ENCODE results near the gene KLHDC7A.

KLHDC7A gene

GRCh38 chr1:18480315-18481189 is at the start of gene KLHDC7A:
TSS of gene KLHDC7A (plus strand) at chr1:18480930. CDS start at chr1:18480982, 52 bp downstream.
- Histone ChIP-seq H3K4me1 (peaks cover 3% of the 10 kb centered on the region), H3K4me3 (ENCODE audit: low read depth, low read length) (no peak within 1 kb of the TSS), H3K27me3 (ENCODE audit: control insufficient read depth, insufficient read depth, low read length) (no peaks in the 10 kb centered on the region), H3K9ac (no peak within 1 kb of the TSS), H3K4me2 (ENCODE audit: low read length) (no peak within 1 kb of the TSS), H3K9me3 (ENCODE audit: control insufficient read depth, low read length) (no peaks in the 10 kb centered on the region), H3K27ac (no peak within 1 kb of the TSS), H2AFZ (peak within 1 kb of the TSS; percentile 46), H3K36me3 (ENCODE audit: control insufficient read depth, insufficient read depth, low read length) (no peaks in the 10 kb centered on the region), H3K79me2 (no peaks in the 10 kb centered on the region)
- TF ChIP-seq CTCF (IDR thresholded peaks at IDR 0.05), result no peak

GRCh38 chr1:18434041-18434440 is 46.7 kb upstream of the KLHDC7A start:
- Histone ChIP-seq H3K9me3 (ENCODE audit: control insufficient read depth, low read length) (no peaks in the 10 kb centered on the region), H3K4me1 (no peaks in the 10 kb centered on the region), H3K27me3 (ENCODE audit: control insufficient read depth, insufficient read depth, low read length) (no peaks in the 10 kb centered on the region), H3K79me2 (no peaks in the 10 kb centered on the region), H3K4me3 (ENCODE audit: low read depth, low read length) (no peak overlapping the region), H3K27ac (no peak overlapping the region), H3K4me2 (ENCODE audit: low read length) (no peak overlapping the region), H2AFZ (no peak overlapping the region), H3K9ac (no peak overlapping the region), H3K36me3 (ENCODE audit: control insufficient read depth, insufficient read depth, low read length) (no peaks in the 10 kb centered on the region)
- TF ChIP-seq CTCF (IDR thresholded peaks at IDR 0.05), result no peak

- no peaks in the 10 kb centered on the region for H3K9me3 ChIP-seq (ENCODE audit: control insufficient read depth, low read length)
- H3K4me1 ChIP-seq, result no peaks in the 10 kb centered on the region
- H3K9ac ChIP-seq, result no peak overlapping the region
- no peak overlapping the region for H2AFZ ChIP-seq
- no peak overlapping the region for H3K4me3 ChIP-seq (ENCODE audit: low read depth, low read length)
- H3K4me2 ChIP-seq (ENCODE audit: low read length), result no peak overlapping the region
- no peaks in the 10 kb centered on the region for H3K27me3 ChIP-seq (ENCODE audit: control insufficient read depth, insufficient read depth, low read length)
- no peak for TF ChIP-seq CTCF (IDR thresholded peaks at IDR 0.05)
- no peaks in the 10 kb centered on the region for H3K79me2 ChIP-seq
- H3K36me3 ChIP-seq (ENCODE audit: control insufficient read depth, insufficient read depth, low read length), result no peaks in the 10 kb centered on the region
- H3K27ac ChIP-seq, result no peak overlapping the region
Measured at GRCh38 chr1:18440385-18441226, 40.1 kb upstream of the KLHDC7A start.

- H3K4me3 ChIP-seq (ENCODE audit: low read depth, low read length), result no peak overlapping the region
- H3K27me3 ChIP-seq (ENCODE audit: control insufficient read depth, insufficient read depth, low read length), result peaks cover 6% of the 10 kb centered on the region
- H3K36me3 ChIP-seq (ENCODE audit: control insufficient read depth, insufficient read depth, low read length), result no peaks in the 10 kb centered on the region
- no peaks in the 10 kb centered on the region for H3K4me1 ChIP-seq
- no peak overlapping the region for H3K4me2 ChIP-seq (ENCODE audit: low read length)
- H3K9ac ChIP-seq, result no peak overlapping the region
- no peaks in the 10 kb centered on the region for H3K9me3 ChIP-seq (ENCODE audit: control insufficient read depth, low read length)
- H3K79me2 ChIP-seq, result no peaks in the 10 kb centered on the region
- no peak for TF ChIP-seq CTCF (IDR thresholded peaks at IDR 0.05)
- H3K27ac ChIP-seq, result no peak overlapping the region
- no peak overlapping the region for H2AFZ ChIP-seq
Measured at GRCh38 chr1:18443587-18444520, 36.9 kb upstream of the KLHDC7A start.
